Coronary artery (tissue), 2 donors: ENCODE results near the gene ASB10.

ENCODE experiments used
- DNase-seq: peaks from one replicate; pipeline ENCODE4 v3.0.0-alpha.2; 2017; ENCODE audit warnings: low spot score
- H3K27ac ChIP-seq, 2 donors: fragments of 200-600 bp; sonication (generic); one replicate each; pipeline ENCODE4 v1.5.1; 2016 to 2019
- H3K4me3 ChIP-seq: fragments of 200-600 bp; sonication (generic); 2 replicates; pipeline ENCODE4 v1.5.1; 2016; ENCODE audit warnings: mild to moderate bottlenecking, moderate library complexity
- TF ChIP-seq, protein P1 (sequence below): fragments of 200-600 bp; sonication (generic); IDR thresholded peaks from one replicate; pipeline ENCODE4 v1.5.1; 2019; ENCODE audit warnings: antibody characterized with exemption

ASB10 gene

DNA sequence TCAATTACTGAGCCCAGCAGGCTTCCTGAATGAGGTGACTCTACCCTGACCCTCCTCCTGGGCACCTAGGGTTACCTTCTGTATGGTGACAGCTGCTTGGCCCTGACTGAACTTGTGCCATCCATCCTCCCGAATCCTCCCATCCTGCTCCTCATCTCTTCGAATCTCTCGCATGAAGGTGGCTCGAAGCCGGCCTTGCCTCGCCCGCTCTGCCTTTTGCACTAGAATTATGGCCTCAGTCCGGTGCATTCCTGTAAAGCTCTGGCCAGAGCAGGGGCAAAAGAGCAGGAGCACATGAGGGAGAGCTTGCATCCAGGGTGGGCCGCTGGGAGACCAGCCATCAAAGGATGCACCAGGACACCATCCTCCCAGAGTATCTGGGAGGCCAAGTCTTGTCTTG is 15.8 kb upstream of the ASB10 start:
- Histone ChIP-seq H3K4me3 (no peak overlapping the region), H3K27ac (no peak overlapping the region)
- TF ChIP-seq, protein P1, sequence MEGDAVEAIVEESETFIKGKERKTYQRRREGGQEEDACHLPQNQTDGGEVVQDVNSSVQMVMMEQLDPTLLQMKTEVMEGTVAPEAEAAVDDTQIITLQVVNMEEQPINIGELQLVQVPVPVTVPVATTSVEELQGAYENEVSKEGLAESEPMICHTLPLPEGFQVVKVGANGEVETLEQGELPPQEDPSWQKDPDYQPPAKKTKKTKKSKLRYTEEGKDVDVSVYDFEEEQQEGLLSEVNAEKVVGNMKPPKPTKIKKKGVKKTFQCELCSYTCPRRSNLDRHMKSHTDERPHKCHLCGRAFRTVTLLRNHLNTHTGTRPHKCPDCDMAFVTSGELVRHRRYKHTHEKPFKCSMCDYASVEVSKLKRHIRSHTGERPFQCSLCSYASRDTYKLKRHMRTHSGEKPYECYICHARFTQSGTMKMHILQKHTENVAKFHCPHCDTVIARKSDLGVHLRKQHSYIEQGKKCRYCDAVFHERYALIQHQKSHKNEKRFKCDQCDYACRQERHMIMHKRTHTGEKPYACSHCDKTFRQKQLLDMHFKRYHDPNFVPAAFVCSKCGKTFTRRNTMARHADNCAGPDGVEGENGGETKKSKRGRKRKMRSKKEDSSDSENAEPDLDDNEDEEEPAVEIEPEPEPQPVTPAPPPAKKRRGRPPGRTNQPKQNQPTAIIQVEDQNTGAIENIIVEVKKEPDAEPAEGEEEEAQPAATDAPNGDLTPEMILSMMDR, result no peak
- no peak for DNase-seq

GRCh38 chr7:151201751-151202150 is 14.7 kb upstream of the ASB10 start:
- no peak overlapping the region for H3K27ac ChIP-seq
- no peak overlapping the region for H3K4me3 ChIP-seq
- TF ChIP-seq, protein P1, result no peak
- DNase-seq, result no peak

DNA sequence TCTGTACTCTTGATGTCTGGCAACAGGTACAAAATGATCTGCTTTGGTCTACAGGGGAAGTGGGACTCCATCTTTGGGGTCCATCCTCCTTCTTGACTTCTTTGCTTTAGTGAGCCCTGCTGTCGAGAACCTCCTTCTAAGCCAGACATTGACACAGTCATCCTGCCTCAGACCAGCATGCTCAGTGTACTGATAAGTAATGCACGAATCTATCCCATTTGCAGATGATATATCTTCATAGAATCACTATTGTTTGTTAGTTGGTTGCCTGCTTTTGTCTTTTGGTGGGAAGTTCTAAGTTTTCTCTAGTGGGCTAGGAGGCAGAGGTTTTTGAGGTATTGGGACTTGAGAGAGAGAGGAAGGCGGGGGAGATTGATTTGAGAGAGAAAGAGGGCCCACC is 14.3 kb upstream of the ASB10 start:
- H3K27ac ChIP-seq, result no peak overlapping the region
- no peak for DNase-seq
- no peak overlapping the region for H3K4me3 ChIP-seq
- TF ChIP-seq, protein P1, result no peak

DNA sequence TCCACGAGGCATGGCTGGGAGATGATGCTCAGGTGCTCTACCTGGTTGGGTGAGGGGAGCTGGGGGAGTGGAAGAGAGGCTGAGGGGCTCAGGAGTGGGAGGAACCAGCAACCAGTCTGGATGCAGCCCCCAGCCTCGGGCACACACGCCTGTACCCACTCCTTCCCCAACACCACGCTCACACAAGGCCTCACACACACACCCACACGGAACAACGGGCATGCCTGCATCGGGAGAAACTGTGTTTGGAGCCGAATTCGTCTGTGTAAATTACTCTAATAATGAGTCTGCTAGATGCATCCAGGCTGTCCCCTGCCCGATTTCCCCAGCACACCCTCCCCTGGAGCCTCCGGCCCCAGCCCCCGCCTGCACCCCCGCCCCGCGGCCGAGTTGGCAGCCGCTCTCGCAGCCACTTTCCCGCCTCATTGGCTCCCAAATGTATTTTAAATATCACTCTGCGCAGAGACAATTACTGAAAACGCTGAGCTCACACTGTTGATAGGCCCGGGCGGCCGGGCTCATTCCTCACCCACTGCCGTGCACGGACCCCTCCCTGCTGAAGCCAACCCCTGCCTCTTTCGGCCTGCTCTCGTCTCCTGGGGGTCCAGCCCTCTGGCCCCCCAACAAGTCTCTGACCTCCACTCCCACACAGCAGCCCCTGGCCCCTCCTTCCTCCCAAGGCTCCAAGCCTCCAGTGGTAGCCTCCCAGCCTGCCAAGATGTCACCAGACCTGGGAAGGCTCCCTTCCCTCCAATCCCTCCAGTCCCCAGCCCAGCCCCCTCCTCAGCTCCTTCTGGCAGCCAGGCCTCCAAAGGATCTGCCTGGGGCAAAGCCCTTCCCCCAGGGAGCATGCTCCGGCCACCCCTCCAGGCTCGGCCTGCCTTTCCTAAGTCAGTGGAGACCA is 12.1 kb upstream of the ASB10 start:
- H3K27ac ChIP-seq, result no peak overlapping the region
- peak overlapping the region; percentile 40 for H3K4me3 ChIP-seq
- TF ChIP-seq, protein P1, result no peak
- DNase-seq, result no peak

GRCh38 chr7:151197932-151198331 is 10.9 kb upstream of the ASB10 start:
- H3K4me3 ChIP-seq, result no peak overlapping the region
- no peak overlapping the region for H3K27ac ChIP-seq
- no peak for DNase-seq
- TF ChIP-seq, protein P1, result no peak

DNA sequence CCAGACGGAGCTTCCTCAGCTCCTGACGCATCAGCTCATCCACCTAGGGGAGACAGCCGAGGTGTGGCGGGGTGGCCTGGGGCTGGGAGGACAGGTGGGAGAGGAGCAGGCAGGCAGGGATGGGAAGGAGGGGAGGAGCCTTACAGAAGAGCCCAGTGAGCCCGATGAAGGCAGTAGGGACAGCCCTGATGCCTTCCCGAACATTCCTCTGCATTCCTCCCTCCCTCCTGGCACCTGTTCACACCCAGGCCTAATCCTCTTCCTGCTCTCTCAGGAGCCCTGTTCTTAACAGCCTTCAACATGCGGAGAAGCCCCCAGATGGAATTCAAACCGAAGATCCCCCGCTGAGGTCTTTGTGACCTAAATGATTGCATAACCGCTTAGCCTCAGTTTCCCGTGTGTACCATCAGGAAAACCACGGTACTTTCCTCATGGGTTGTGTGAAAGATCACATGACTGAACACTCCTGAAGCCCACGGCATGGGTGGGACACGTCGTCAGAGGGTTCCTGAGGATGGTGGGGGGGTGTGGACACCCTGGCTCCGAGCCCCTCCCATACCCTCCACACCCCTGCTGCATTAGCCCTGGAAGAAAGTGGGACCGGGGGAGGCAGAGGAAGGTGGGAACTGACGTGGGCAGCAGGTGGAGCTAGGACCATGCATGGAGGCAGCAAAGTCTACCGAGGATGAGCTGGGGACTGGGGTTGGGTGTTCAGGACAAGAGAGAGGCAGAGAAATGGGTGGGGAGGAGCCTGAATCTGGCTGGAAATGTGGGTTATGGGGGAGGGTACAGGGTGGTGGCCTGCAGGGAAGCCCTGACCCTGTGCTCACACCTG is 8.8 kb upstream of the ASB10 start:
- H3K4me3 ChIP-seq, result no peak overlapping the region
- no peak for DNase-seq
- no peak overlapping the region for H3K27ac ChIP-seq
- TF ChIP-seq, protein P1, result no peak
